Mucosa of gallbladder (tissue), 1 donor: Measurements from ENCODE around the gene GSC2. TPM values are rescaled to one million over a fixed set of nuclear protein-coding genes. Genes with fewer than 3 reads are reported as not detected.
"Not testable (repeated sequence)": the region's sequence is repeated elsewhere in the genome, so short reads cannot be mapped to it uniquely, and the experiment has no call there.

Source experiments
- DNase-seq: peaks from one replicate; pipeline ENCODE4 v3.0.0-alpha.2; 2020; ENCODE audit warnings: low spot score
- total RNA-seq: library from RNA; stranded (reverse); gene quantifications from one replicate; pipeline ENCODE4 v1.2.1, GENCODE V29; 2021
- donor health status: DM: no; HTN: no; CAD: no.

The GSC2 gene
- total RNA-seq, 1 donor from 2014 or later: not detected

- peak; percentile 27 for DNase-seq
These were observed 28.1 kb upstream of the GSC2 start for GRCh38 chr22:19178065-19178656.

GRCh38 chr22:19177164-19178064, 27.3 kb upstream of the GSC2 start:
- DNase-seq: no peak

GRCh38 chr22:19176732-19177131, 26.6 kb upstream of the GSC2 start:
- DNase-seq: no peak

GRCh38 chr22:19176175-19176643, 26.1 kb upstream of the GSC2 start:
- DNase-seq: no peak

GRCh38 chr22:19175602-19176174, 25.6 kb upstream of the GSC2 start:
- DNase-seq: no peak

- DNase-seq: no peak
These were observed 25.0 kb upstream of the GSC2 start for GRCh38 chr22:19175026-19175601.

GRCh38 chr22:19174106-19175025, 24.3 kb upstream of the GSC2 start:
- no peak for DNase-seq

- no peak for DNase-seq
These were observed 23.2 kb upstream of the GSC2 start for GRCh38 chr22:19173047-19174035.

GRCh38 chr22:19172213-19173046, 22.3 kb upstream of the GSC2 start:
- DNase-seq: no peak

GRCh38 chr22:19169947-19170318, 19.8 kb upstream of the GSC2 start:
- no peak for DNase-seq

GRCh38 chr22:19169002-19169946, 19.2 kb upstream of the GSC2 start:
- no peak for DNase-seq

GRCh38 chr22:19168088-19168890, 18.2 kb upstream of the GSC2 start:
- DNase-seq: no peak

- DNase-seq: no peak
These were observed 17.2 kb upstream of the GSC2 start for GRCh38 chr22:19167106-19167869.

- no peak for DNase-seq
These were observed 16.3 kb upstream of the GSC2 start for GRCh38 chr22:19166421-19166820.

GRCh38 chr22:19164425-19164824, 14.3 kb upstream of the GSC2 start:
- no peak for DNase-seq

GRCh38 chr22:19158649-19159048, 8.6 kb upstream of the GSC2 start:
- not testable (repeated sequence) for DNase-seq
